Esophagus squamous epithelium (tissue), 4 donors: ENCODE results near the gene COA6.

Experiments
- POLR2A ChIP-seq, 4 donors: fragments of 450-650 bp; IDR thresholded peaks; one replicate each; pipeline ENCODE4 v1.6.1; 2017; ENCODE audit warnings: antibody characterized with exemption in 4 of 4, mild to moderate bottlenecking in 4 of 4, moderate library complexity in 3 of 4
- TF ChIP-seq, protein P1 (sequence below), 6 experiments: fragments of 450-650 bp in 4 of 6; fragments of 200-600 bp in 2 of 6; sonication (generic) in 2 of 6; IDR thresholded peaks; one replicate each; pipeline ENCODE4 v1.5.1; 2016 to 2019; ENCODE audit warnings: antibody characterized with exemption in 6 of 6, mild to moderate bottlenecking in 4 of 6, moderate library complexity in 4 of 6

- TF ChIP-seq, protein P1, sequence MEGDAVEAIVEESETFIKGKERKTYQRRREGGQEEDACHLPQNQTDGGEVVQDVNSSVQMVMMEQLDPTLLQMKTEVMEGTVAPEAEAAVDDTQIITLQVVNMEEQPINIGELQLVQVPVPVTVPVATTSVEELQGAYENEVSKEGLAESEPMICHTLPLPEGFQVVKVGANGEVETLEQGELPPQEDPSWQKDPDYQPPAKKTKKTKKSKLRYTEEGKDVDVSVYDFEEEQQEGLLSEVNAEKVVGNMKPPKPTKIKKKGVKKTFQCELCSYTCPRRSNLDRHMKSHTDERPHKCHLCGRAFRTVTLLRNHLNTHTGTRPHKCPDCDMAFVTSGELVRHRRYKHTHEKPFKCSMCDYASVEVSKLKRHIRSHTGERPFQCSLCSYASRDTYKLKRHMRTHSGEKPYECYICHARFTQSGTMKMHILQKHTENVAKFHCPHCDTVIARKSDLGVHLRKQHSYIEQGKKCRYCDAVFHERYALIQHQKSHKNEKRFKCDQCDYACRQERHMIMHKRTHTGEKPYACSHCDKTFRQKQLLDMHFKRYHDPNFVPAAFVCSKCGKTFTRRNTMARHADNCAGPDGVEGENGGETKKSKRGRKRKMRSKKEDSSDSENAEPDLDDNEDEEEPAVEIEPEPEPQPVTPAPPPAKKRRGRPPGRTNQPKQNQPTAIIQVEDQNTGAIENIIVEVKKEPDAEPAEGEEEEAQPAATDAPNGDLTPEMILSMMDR (IDR thresholded peaks at IDR 0.05), result no peak
- TF ChIP-seq POLR2A (IDR thresholded peaks at IDR 0.05), result no peak
These were observed 17.3 kb upstream of the COA6 start for GRCh38 chr1:234355782-234356510.
